ENCODE measurements around the gene SPATA17. TPM values are rescaled to one million over a fixed set of nuclear protein-coding genes. Genes with fewer than 3 reads are reported as not detected.
"Not testable (repeated sequence)": the region's sequence is repeated elsewhere in the genome, so short reads cannot be mapped to it uniquely, and the experiment has no call there.

SPATA17 gene, protein sequence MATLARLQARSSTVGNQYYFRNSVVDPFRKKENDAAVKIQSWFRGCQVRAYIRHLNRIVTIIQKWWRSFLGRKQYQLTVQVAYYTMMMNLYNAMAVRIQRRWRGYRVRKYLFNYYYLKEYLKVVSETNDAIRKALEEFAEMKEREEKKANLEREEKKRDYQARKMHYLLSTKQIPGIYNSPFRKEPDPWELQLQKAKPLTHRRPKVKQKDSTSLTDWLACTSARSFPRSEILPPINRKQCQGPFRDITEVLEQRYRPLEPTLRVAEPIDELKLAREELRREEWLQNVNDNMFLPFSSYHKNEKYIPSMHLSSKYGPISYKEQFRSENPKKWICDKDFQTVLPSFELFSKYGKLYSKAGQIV
- total RNA-seq (1 to 10 TPM in 2 of 9 donors, under 1 TPM in 6, not detected in 1; 0.09 to 4.4 (median 0.64) TPM), polyA plus RNA-seq (1 to 10 TPM in 1 of 3 donors, under 1 TPM in 2; 0.37 to 4.2 (median 0.56) TPM)
- long read RNA-seq, donor 1: 0 reads
- long read RNA-seq, donor 2: 0 reads
- long read RNA-seq, donor 3: 0 reads
- long read RNA-seq, donor 4: 0 reads
- long read RNA-seq, donor 5: 0 reads
- long read RNA-seq, donor 6, partial matches to known transcripts: 0 of 1 reads
- long read RNA-seq, donor 6, other reads (novel, unspliced or antisense): 1 of 1 reads
- long read RNA-seq, donor 7: 0 reads
- long read RNA-seq, donor 8: 0 reads
- long read RNA-seq, donor 9: 0 reads
- long read RNA-seq, donor 10: 0 reads

GRCh38 chr1:217630711-217631591 is at the start of gene SPATA17, which contains the start of gene GPATCH2:
Gene SPATA17 (plus strand): TSS chr1:217631344. CDS start chr1:217631379, 35 bp downstream.
Gene GPATCH2 (minus strand): TSS chr1:217631090. CDS start chr1:217630971, 119 bp downstream.
- intact Hi-C loops (cut with DNase I): no loop called here
- Histone ChIP-seq H3K4me3 (peak within 1 kb of the TSS; percentile 57 to 73 (median 64)), H3K9me3 (replicated peaks in 1 of 3) (no peaks in the 10 kb centered on the region), H3K4me1 (replicated peaks in 1 of 2) (peaks cover 4 to 48% of the 10 kb centered on the region in 2 donors), H3K36me3 (replicated peaks in 1 of 2) (no peaks in the 10 kb centered on the region), H3K27ac (peak within 1 kb of the TSS; percentile 48 to 91 (median 87)), H3K27me3 (no peaks in the 10 kb centered on the region)
- TF ChIP-seq CTCF (IDR thresholded peaks at IDR 0.05) (peak in 5 of 6 experiments; percentile 40 to 74 (median 53)), POLR2A (IDR thresholded peaks at IDR 0.05) (peak in 1 of 2 donors; percentile 40)
- DNase-seq: peak; percentile 71 to 89 (median 83)
- 0 to 2% (median 1%) methylated on average over 31 to 42 of the region's 42 CpGs for WGBS, 4 donors

- DNase-seq; H3K36me3 ChIP-seq (replicated peaks in 1 of 2); H3K4me3 ChIP-seq; H3K27me3 ChIP-seq; H3K27ac ChIP-seq; intact Hi-C loops (cut with DNase I); H3K4me1 ChIP-seq (replicated peaks in 1 of 2); H3K9me3 ChIP-seq (replicated peaks in 1 of 3): not testable (repeated sequence)
- 93 to 98% (median 97%) methylated on average over 5 of the region's 5 CpGs for WGBS, 4 donors
Observed at GRCh38 chr1:217584286-217584811, 46.8 kb upstream of the SPATA17 start.

- H3K4me3 ChIP-seq: no peak overlapping the region
- no peak overlapping the region for H3K27ac ChIP-seq
- no peaks in the 10 kb centered on the region for H3K36me3 ChIP-seq (replicated peaks in 1 of 2)
- no peaks in the 10 kb centered on the region for H3K4me1 ChIP-seq (replicated peaks in 1 of 2)
- no peaks in the 10 kb centered on the region for H3K9me3 ChIP-seq (replicated peaks in 1 of 3)
- DNase-seq: no peak
- TF ChIP-seq POLR2A (IDR thresholded peaks at IDR 0.05) (no peak), CTCF (IDR thresholded peaks at IDR 0.05) (no peak)
- intact Hi-C loops (cut with DNase I): no loop called here
- no peaks in the 10 kb centered on the region for H3K27me3 ChIP-seq
- WGBS, 4 donors: 83 to 94% (median 91%) methylated on average over 2 of the region's 2 CpGs
Observed at GRCh38 chr1:217585577-217585976, 45.6 kb upstream of the SPATA17 start.

GRCh38 chr1:217586586-217586985 is 44.6 kb upstream of the SPATA17 start:
- Histone ChIP-seq H3K27ac (no peak overlapping the region), H3K9me3 (replicated peaks in 1 of 3) (no peaks in the 10 kb centered on the region), H3K27me3 (no peaks in the 10 kb centered on the region), H3K4me1 (replicated peaks in 1 of 2) (no peaks in the 10 kb centered on the region), H3K4me3 (no peak overlapping the region), H3K36me3 (replicated peaks in 1 of 2) (no peaks in the 10 kb centered on the region)
- intact Hi-C loops (cut with DNase I): no loop called here
- 89 to 95% (median 93%) methylated on average over 4 of the region's 4 CpGs for WGBS, 4 donors
- TF ChIP-seq CTCF (IDR thresholded peaks at IDR 0.05) (no peak), POLR2A (IDR thresholded peaks at IDR 0.05) (no peak)
- DNase-seq: no peak

Measured in adrenal gland (tissue), 19 donors.